MCF 10A (cell line): ENCODE data around the gene CXCL6. TPM values are rescaled to one million over a fixed set of nuclear protein-coding genes. Genes with fewer than 3 reads are reported as not detected.
A peak's percentile ranks its signal among the peaks of the same experiment; 100 is the strongest.

ENCODE experiments used
- BruUV-seq: library from RNA; stranded (reverse); fragments of 400-500 nt; replicated peaks from 2 replicates; lab custom pipeline; 2021; lab: Mats Ljungman, UMichigan
- CTCF ChIA-PET: fragments of 300-600 bp; sonication (Branson Sonifier 250); formaldehyde crosslinking; extraction: SDS; loops from one replicate; lab custom pipeline; 2021; ENCODE audit warnings: antibody characterized with exemption, inconsistent platforms; lab: Yijun Ruan, JAX
- POLR2A ChIA-PET: fragments of 300-600, 350-650 bp; sonication (Branson Sonifier 250); formaldehyde crosslinking; extraction: SDS; loops from one replicate; lab custom pipeline; 2020; ENCODE audit warnings: antibody characterized with exemption, inconsistent platforms; lab: Yijun Ruan, JAX
- DNase-seq: peaks from one replicate; pipeline ENCODE4 v3.0.0-alpha.2; 2018; ENCODE audit not compliant: unreplicated experiment
- H3K27ac Mint-ChIP-seq: one replicate; pipeline ENCODE4 v1.8.0; 2022; ENCODE audit warnings: mild to moderate bottlenecking, low read depth, mixed read lengths; ENCODE audit not compliant: unreplicated experiment
- H3K27me3 Mint-ChIP-seq: one replicate; pipeline ENCODE4 v1.8.0; 2022; ENCODE audit warnings: mixed read lengths; ENCODE audit not compliant: insufficient read depth, unreplicated experiment
- H3K36me3 Mint-ChIP-seq: one replicate; pipeline ENCODE4 v1.8.0; 2022; ENCODE audit warnings: mild to moderate bottlenecking, moderate library complexity, mixed read lengths; ENCODE audit not compliant: insufficient read depth, unreplicated experiment
- H3K4me1 Mint-ChIP-seq: one replicate; pipeline ENCODE4 v1.8.0; 2022; ENCODE audit warnings: mixed read lengths; ENCODE audit not compliant: insufficient read depth, unreplicated experiment
- H3K4me3 Mint-ChIP-seq: one replicate; pipeline ENCODE4 v1.8.0; 2022; ENCODE audit warnings: mild to moderate bottlenecking, moderate library complexity, mixed read lengths; ENCODE audit not compliant: unreplicated experiment
- H3K9me3 Mint-ChIP-seq: one replicate; pipeline ENCODE4 v1.8.0; 2022; ENCODE audit warnings: mixed read lengths; ENCODE audit not compliant: unreplicated experiment
- CTCF ChIP-seq: fragments of 200-600 bp; IDR thresholded peaks from one replicate; pipeline ENCODE4 v1.8.0; 2022; ENCODE audit warnings: antibody characterized with exemption, mild to moderate bottlenecking; ENCODE audit not compliant: unreplicated experiment
- intact Hi-C: fragments of 100-400 bp; cut with micrococcal nuclease; formaldehyde crosslinking; loops from 2 replicates; pipeline ENCODE4 v1.14.1; 2022
- total RNA-seq: library from RNA; stranded (reverse); gene quantifications from 2 replicates; pipeline ENCODE4 v1.2.3, GENCODE V29; 2022

CXCL6 gene
- total RNA-seq, 1 experiment from 2014 or later, result not detected

- no peak overlapping the region for H3K4me3 Mint-ChIP-seq
- H3K4me1 Mint-ChIP-seq, result peaks cover 8% of the 10 kb centered on the region
- no peaks in the 10 kb centered on the region for H3K27me3 Mint-ChIP-seq
- H3K9me3 Mint-ChIP-seq, result no peaks in the 10 kb centered on the region
- no peak for DNase-seq
- TF ChIP-seq CTCF, result no peak
- intact Hi-C loops, result no loop called here
- ChIA-PET POLR2A (interaction anchor here (0.7 to 1.1 kb wide), 2 partner anchors 18 to 149 kb away, joined by 3 to 4 read pairs; no protein-coding TSS in a partner anchor), CTCF (interaction anchor here (1.4 to 1.5 kb wide), 2 partner anchors 164 to 244 kb away, joined by 3 read pairs; partner anchors contain the start of gene CXCL3)
- peaks cover 41% of the 10 kb centered on the region for H3K36me3 Mint-ChIP-seq
- H3K27ac Mint-ChIP-seq, result no peak overlapping the region
- no TSS peak for BruUV-seq
Observed at GRCh38 chr4:73874386-73874785, 37.9 kb downstream of the CXCL6 start.

- CTCF ChIA-PET, result interaction anchor here (0.6 kb wide), 1 partner anchor 228 kb away, joined by 5 read pairs; no protein-coding TSS in a partner anchor
- BruUV-seq, result no TSS peak
- intact Hi-C loops, result no loop called here
- Mint-ChIP-seq H3K9me3 (no peaks in the 10 kb centered on the region), H3K27me3 (no peaks in the 10 kb centered on the region), H3K4me1 (peaks cover 7% of the 10 kb centered on the region), H3K36me3 (peaks cover 31% of the 10 kb centered on the region), H3K27ac (no peak overlapping the region), H3K4me3 (no peak overlapping the region)
- POLR2A ChIA-PET, result no interaction called here
- no peak for DNase-seq
- no peak for TF ChIP-seq CTCF
Observed at GRCh38 chr4:73875401-73875800, 38.9 kb downstream of the CXCL6 start.

- Mint-ChIP-seq H3K27me3 (no peaks in the 10 kb centered on the region), H3K27ac (peak overlapping the region; percentile 83), H3K4me3 (no peak overlapping the region), H3K36me3 (no peaks in the 10 kb centered on the region), H3K9me3 (no peaks in the 10 kb centered on the region), H3K4me1 (peaks cover 32% of the 10 kb centered on the region)
- peak; percentile 55 for DNase-seq
- ChIA-PET POLR2A (interaction anchor here (1.4 kb wide), 1 partner anchor 19 kb away, joined by 5 read pairs; no protein-coding TSS in a partner anchor), CTCF (interaction anchor here (0.6 to 2.1 kb wide), 6 partner anchors 19 to 251 kb away, joined by 3 to 6 read pairs (median 4); partner anchors contain the start of gene CXCL3)
- no peak for TF ChIP-seq CTCF
- no TSS peak for BruUV-seq
- intact Hi-C loops, result no loop called here
Observed at GRCh38 chr4:73883306-73883705, 46.8 kb downstream of the CXCL6 start.

GRCh38 chr4:73885574-73886267, 49.2 kb downstream of the CXCL6 start:
- peaks cover 32% of the 10 kb centered on the region for H3K4me1 Mint-ChIP-seq
- CTCF ChIA-PET, result interaction anchor here (0.7 to 1.4 kb wide), 3 partner anchors 9 to 267 kb away, joined by 3 to 10 read pairs (median 3); no protein-coding TSS in a partner anchor
- peak overlapping the region; percentile 50 for H3K27ac Mint-ChIP-seq
- no peak for TF ChIP-seq CTCF
- H3K4me3 Mint-ChIP-seq, result no peak overlapping the region
- intact Hi-C loops, result no loop called here
- no peak for DNase-seq
- H3K36me3 Mint-ChIP-seq, result no peaks in the 10 kb centered on the region
- BruUV-seq, result no TSS peak
- POLR2A ChIA-PET, result interaction anchor here (0.8 to 1.6 kb wide), 2 partner anchors 8 to 20 kb away, joined by 3 to 8 read pairs; no protein-coding TSS in a partner anchor
- no peaks in the 10 kb centered on the region for H3K9me3 Mint-ChIP-seq
- H3K27me3 Mint-ChIP-seq, result no peaks in the 10 kb centered on the region
